ENCODE results near the gene PRSS27. TPM values are rescaled to one million over a fixed set of nuclear protein-coding genes. Genes with fewer than 3 reads are reported as not detected.
"Not testable (repeated sequence)": the region's sequence is repeated elsewhere in the genome, so short reads cannot be mapped to it uniquely, and the experiment has no call there.

Gene PRSS27
- polyA plus RNA-seq, 3 donors: 1.5 to 2.0 (median 1.8) TPM

DNA sequence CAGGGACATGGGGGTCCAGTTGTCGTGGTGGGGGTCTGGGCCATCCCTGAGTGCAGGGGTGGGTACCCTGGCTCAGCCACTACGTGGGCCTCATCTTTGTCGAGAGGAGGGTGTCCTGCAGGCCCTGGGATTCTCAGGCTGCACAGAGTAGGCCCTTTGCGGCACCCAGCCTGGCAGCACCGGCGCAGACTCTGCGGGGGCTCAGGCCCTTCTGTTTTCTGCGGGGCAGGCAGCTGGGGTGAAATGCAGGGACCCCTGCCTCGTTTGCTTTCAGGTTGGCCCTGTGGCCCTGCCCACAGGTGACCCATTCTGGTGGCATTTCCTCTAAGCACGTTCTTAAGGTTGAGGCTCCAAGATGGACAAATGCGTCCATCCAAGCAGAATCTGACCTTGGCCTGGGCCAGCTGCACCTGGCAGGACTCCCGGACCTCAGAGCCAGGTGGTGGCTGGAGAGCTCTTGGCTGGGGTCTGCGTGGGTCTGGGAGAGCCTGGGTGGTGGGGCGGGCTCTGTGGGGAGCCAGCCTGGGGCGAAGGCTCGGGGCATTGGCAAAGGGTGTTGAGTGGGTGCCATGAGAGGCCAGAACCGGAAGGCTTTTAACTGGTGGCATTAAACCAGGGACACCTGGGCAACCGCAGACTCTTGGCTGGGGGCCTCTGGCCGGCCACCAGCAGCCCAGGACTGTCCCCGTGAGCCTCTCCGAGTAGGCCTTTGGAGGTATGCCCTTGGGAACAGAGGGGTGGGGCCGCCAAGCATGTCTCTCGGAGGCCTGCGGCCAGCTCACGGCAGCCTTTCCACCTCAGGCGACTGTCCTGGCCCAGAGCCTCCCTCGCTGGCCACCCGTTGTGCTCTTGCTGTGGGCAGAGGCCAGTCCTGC is 16.9 kb downstream of the PRSS27 start:
- no peak for DNase-seq (ENCODE audit: extremely low read depth in 1 of 11, low read depth in 9 of 11, low spot score in 4 of 11)

DNA sequence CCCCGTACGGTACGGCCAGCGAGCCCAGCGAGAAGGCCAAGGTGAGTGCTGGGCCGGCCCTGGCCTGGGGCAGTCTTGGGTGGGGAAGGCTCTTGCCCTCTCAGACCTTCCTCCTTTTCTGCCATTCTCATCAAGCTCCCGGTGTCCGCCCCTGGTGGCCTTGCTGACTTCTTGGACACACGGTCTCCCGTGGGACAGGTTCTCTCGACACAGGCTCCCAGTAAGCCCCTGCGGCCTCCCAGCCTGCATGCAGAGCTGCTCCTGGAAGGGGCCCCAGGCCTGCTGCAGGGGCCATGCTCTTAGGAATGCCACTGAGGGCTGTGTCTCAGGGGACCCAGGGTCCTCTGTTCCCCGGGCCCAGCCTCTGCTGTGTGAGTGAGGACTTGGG is 17.6 kb downstream of the PRSS27 start:
- DNase-seq (ENCODE audit: extremely low read depth in 1 of 11, low read depth in 9 of 11, low spot score in 4 of 11): no peak

DNA sequence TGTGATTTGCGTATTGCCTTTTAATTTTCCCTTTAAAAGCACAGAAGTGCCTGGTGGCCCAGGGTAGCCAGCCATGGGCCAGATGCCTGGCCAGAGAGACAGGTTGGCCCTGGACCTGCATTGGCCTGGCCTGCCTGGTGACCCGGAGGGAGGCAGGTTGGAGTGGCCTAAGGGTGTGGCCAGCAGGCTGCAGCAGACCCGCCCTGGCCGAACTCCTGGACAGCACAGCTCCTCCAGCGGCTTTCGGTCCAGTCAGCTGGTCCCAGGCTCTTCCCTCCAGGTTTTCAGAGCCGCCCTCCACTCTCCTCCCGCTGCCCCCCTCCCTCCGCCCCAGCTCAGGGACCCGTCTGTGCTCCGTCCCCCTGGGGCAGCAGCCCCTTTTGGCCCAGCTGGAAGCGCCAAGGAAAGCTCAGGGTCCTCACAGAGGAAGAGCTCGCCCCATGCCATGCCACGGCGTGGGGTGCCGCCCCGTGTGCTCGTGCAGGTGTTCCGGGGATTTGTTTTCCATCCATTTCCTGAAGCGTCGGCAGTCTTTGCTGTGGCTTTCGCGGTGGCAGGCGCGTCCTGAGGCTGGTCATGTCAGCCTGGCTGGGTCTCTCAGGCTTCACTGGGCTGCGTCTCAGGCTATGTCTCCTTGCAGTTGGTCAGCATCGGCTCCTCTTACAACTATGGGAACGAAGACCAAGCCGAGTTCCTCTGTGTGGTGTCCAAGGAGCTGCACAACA is 18.1 kb downstream of the PRSS27 start:
- no peak for DNase-seq (ENCODE audit: extremely low read depth in 1 of 11, low read depth in 9 of 11, low spot score in 4 of 11)

DNA sequence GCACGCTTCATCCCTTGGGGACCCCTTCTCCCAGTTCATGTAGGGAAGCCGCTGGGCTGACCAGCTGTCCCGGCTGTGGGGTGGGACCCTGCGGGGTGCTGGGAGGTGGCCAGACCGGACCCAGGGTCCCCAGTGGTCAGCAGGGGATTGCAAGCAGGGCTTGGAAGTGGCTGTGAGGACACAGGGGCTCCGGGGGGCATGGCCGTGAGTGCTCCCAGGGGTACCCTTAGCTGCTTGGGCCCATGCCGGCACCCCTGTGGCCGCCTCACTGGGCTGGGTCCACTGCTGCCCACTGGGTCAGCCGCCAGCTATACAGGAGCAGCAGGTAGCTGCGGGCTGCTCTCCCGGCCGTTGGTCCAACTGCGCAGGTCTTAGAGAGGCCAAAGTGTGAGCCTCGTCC is 18.8 kb downstream of the PRSS27 start:
- DNase-seq (ENCODE audit: extremely low read depth in 1 of 11, low read depth in 9 of 11, low spot score in 4 of 11): no peak

DNA sequence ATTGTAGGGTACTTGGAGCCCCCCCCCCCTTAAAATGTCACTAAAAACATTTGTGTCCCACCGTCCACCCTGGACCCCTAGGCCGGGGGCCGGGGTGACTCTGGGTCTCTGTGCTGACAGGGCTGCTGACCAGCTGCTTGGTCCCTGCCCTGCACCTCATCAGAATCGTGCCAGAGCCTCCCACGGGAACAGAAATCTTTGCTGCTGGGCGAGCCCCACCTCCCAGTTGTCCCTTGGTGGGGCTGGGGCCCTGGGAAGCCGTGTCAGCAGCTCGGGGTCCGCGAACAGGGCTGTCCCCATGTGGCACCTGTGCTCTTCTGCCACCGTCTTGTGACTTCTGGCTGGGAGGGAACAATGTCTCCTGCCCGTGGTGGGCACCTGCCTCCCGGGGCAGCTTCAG is 19.2 kb downstream of the PRSS27 start:
- DNase-seq (ENCODE audit: extremely low read depth in 1 of 11, low read depth in 9 of 11, low spot score in 4 of 11): no peak

DNA sequence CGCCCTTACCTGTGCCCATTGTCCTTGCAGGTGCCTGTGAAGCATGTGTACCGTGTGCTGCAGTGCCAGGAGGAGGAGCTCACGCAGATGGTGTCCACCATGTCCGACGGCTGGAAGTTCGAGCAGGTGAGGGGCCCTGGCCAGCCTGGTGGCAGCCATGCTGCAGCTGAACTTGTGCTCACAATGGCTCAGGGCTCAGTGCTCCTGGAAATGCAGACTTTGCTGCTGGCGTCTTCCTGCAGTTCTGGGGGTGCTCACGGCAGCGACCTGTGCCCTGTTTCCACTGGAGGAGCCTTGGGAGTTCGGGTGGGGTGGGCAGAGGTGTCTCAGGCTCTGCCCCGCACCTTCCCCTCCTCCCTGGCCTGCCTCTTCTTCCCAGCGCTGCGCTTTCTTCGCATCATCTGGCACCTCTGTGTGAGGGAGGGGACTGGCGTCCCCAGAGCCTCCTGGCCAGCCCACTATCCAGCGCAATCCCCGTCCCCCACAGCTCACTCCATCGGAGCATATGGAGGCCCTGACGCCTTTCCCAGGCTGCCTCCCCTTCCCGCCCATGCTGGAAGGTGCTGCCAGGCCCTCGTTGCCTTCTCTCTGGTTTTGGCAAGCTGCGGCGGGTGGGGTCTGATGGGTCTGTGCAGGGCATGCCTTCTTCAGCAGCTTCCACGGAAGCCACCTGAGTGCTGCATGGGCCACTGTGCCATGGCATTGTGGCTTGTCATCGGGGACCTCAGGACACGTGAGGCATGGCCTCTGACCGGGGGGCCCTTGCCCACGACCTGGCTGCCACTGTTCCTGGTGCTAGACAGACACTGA is 20.0 kb downstream of the PRSS27 start:
- DNase-seq (ENCODE audit: extremely low read depth in 1 of 11, low read depth in 9 of 11, low spot score in 4 of 11): no peak

DNA sequence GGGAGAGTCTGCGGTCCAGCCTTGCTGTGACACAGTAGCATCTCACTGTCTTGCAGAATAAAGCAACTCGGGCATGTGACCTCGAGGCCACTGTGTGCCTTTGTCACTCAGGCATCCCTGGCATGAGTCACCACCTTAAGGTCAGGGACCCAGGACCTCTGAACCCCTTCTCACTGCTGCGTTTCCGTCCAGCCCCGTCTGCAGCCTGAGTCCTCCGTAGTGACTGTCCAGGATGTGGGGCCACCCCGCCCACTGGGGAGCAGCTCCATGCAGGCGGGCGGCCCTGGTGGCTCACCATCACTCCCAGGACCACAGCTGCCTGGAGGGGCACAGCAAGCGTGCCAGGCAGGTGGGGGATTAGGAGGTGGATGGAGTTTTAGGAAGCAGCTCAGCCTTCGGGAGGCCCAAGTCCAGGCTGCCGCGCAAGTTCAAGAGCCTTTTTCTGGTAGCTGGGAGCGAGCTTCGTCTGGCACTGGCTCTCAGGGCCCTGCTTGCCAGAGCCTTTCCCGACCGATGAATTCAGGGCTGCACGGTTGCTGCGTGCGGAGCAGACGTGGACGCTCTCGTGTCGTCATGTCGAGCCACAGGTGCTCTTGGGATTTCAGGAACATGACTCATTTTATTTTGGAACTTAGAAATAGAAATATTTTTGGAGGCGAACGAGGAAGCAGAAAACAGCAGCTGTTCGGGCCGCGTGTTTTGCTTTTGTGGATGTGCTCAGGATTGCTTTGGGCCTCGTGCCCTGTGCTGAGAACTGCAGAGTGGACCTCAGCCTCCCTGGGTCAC is 20.9 kb downstream of the PRSS27 start:
- no peak for DNase-seq (ENCODE audit: extremely low read depth in 1 of 11, low read depth in 9 of 11, low spot score in 4 of 11)

DNA sequence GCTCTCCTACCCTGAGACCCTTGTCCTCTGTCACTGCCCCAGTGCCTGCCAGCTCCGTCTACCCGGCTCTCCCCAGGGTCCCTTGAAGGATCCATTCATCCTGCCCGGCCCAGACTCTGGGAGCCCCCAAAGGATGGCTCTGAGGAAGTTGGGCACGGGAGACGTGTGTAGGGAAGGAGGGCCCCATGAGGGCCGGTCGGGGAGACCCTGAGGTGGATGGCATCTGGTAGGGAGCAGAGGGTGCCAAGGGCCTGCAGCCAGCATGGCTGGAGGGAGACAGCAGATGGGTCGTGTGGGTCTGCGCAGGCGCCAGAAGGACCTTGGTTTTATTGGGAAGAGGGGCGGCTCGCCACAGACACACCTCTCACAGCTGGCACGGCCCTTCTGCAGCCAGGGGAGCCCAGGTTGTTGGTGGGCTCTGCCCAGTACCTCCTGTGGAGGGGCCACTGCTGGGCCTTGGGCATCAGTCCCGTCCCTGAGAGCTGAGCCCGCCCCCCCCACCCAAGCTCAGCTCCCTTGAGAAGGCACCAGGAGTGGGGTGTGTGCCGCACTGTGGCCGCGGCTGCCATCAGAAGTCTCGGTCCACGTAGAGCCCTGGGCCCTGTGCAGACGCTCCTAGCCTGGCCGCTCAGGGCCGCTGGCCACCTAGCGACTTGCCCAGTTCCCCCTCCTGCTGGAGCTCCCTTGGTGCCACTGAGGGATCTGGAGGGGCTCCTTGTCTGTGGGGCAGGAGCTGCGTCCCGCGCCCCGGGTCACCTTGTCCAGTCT is 21.7 kb downstream of the PRSS27 start:
- DNase-seq (ENCODE audit: extremely low read depth in 1 of 11, low read depth in 9 of 11, low spot score in 4 of 11): no peak

DNA sequence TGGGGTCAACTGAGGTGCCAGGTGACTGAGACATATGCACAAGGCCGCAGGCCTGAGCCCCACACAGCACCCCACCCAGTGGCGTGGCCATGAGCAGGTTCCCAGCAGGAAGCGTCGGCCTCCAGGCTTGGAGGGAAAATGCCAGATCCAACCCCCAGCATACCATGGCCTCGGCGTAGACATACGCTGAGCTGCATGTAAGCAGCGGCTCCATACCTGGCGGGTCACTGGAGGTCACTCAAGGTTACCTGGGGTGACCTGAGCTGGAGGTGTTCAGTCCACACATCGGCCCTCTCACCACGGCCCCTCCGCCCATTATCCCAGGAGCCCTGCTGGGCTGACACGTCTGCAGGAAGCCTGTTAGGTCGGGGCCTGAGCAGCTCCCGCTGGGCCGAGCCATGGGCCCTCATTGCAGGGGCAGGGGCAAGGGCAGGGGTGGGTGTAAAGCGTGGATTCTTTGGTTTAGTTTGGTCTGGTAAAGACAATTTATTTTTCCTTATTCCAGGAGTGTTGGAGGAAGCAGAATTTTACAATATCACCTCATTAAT is 22.5 kb downstream of the PRSS27 start:
- DNase-seq (ENCODE audit: extremely low read depth in 1 of 11, low read depth in 9 of 11, low spot score in 4 of 11): no peak

DNA sequence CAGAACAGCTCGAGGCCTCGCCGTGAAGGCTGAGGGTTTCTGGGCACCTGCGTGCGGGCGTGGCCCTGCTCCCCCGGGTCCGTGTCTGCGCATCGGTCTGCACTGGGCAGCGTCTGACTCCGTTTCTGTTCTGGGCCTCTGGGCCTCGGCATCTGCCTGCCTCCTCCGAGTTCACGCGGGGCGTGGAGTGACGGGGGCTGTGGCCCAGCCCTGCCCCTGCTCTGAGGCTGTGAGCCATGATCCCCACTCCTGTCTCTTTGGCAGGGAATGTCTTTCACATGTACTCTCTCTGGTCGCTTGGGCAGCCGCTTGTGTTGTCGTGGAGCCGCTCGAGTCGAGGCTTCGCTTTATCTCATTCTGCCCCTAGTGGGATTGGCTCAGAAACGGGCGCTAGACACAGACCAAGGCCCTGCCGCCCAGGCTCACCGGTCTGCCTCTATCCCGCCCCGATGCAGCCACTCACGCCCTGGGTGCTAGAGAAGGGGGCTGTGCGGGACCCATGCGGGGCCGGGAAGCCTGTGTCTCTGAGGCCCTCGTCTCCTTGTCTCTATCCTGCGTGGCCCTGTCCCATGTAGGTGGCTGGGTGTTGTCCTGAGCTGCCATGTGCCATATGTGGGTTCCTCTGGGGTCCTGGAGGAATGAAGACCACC is 23.3 kb downstream of the PRSS27 start:
- DNase-seq (ENCODE audit: extremely low read depth in 1 of 11, low read depth in 9 of 11, low spot score in 4 of 11): not testable (repeated sequence)

DNA sequence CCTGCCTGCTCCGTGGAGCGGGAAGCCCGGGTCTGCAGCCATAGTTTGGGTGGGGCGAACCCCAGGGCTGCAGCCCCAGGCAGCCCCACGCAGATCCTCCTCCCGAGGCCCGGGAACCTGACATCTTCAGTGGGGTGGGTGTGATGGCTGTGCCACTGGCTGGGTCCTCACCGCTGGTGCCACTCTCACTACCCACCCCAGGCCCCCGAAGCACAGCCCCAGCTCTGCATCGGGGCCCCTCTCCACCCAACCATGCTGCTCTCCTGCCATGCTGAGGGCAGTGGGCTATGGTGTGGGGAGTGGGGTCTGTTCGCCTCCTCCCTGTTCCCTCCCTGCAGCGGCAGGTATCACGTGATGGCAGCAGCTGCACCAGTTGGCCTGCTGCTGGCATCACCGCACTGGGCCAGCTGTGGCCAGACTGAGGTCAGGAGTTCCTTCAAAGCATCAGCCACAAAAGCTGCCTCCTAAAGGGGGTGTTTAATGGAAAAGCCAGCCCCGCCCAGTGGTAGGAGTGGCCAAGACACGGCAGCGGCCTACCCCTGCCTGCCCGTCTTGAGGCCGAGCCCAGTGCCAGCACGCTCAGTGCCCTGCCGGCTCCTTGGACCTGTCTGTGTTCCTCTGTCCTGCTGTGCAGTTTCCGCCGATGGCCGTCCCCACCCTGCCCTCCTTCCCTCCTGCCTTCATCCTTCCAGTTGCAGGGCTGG is 26.9 kb downstream of the PRSS27 start:
- DNase-seq (ENCODE audit: extremely low read depth in 1 of 11, low read depth in 9 of 11, low spot score in 4 of 11): peak in 8 of 11 donors; percentile 18 to 39 (median 35)

DNA sequence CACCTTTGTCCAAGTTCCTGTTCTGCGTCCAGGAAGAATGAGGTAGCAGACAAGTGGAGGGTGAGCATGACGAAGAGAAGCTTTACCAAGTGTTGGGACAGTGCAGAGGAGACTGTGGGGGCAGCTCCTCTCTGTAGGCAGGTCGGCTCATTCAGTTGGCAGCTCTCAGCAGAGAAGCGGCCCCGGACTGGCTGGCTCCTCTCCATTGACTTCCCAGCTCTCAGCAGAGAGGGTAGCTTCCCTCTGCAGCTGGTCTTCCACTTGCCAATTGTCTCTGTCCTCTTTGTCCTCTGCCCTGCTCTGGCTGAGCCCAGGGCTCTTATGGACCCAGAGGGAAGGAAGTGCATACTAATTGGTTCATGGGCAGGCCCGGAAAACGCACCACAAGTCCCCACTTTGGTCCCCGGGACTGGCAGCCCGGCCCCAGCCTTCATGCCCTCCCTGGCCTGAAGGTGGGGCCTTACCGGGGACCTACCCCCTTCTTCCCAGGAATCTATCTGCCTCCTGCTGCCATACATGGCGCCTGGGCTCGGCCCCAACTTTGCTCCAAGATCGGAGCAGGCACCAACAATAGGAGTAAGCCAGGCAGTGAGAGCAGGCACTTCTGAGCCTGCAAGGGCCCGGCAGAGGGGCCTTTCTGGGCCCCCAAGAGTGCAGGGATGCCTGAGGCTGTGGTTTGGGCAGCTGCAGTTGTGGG is 27.6 kb downstream of the PRSS27 start:
- DNase-seq (ENCODE audit: extremely low read depth in 1 of 11, low read depth in 9 of 11, low spot score in 4 of 11): no peak

DNA sequence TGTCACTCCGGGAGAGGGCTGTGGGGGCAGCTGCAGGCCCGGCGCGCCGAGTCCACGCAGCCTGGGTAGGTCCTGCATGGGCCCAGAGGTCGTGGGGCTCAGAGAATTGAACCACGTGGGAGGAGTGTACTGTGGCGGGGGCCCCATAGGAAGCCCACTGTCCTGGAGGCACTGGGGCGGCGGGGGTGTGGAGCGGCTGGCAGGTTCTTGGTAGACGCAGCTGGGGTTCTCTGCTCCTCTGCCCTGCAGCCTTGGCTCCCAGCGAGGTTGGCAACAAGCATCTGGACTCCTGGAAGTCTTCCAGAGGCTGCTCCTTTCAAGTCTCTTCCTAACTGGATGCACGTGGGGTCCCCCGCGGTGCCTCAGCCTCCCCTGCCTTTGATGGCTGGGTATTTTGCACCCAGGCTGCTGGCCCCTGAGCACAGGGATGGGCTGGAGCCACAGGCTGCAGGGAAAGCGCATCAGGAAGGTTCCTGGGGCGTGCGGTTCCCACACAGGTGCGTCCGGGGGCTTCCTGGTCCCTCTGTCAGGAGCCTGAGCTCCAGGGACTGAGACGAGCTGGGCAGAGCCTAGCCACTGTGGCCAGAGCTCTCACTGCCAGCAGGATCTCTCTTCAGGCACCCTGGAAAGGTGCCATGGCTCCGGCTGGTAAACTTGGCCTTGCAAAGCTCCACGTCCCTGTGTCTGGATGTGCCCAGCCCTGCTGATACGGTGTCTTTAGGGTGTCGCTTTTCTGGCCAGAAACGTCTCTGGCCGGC is 28.4 kb downstream of the PRSS27 start:
- no peak for DNase-seq (ENCODE audit: extremely low read depth in 1 of 11, low read depth in 9 of 11, low spot score in 4 of 11)

DNA sequence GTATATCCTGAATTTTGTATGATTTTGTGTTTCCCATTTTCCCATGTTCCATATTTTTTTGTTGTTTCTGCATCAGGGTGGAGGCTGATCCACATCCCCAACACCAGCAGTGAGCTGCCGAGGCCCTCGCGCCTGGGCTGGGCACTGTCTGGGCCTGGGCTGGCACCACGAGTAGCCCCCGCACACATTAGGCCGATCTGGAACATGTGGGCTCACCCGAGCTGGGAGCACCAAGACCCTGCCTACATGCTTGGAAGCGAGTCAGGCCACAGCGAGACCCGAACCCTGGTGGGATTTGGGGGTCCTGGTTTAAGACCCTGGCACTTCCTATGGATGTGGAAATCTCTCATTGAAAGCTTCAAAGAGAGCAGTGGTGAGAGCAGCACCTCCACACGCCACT is 29.2 kb downstream of the PRSS27 start:
- DNase-seq (ENCODE audit: extremely low read depth in 1 of 11, low read depth in 9 of 11, low spot score in 4 of 11): no peak

DNA sequence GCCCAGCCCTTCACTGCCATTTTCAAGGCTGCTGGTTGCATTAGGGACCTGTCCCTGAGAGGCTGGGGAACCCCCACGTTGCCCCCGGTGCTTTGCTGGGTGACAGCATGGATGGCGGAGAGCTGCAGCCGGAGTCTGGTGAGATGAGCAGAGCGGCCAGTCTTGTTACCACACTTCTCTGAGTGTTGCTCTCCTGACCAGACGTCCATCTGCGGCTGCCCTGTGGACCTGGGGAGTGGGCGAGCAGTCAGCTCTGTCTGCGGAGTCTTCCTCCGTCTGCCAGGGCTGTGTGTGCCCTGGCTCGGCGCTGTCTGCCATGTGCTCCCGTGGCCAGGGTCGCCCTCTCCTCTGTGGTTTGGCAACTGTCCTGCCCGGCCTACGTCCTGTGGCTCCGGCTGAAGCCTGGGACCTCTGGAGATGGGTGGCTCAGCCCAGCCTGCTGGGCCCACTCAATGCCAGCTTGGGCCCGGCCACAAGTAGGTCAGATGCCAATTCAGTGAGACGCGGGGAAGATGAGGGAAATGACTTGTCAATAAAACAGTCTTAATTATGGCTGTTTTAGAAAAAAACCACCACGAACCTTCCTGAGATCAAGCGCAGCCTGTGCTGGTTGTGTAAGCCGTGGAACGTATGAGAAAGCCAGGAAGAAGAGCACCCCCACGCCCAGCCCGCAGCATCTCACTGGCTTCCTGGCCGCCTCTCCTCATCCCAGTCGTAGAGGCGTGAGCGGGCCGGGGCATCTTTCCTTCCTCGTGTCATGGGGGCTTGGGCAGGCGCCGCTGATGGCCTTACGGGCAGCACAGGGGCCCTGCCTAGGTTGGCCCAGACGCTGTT is 29.8 kb downstream of the PRSS27 start:
- no peak for DNase-seq (ENCODE audit: extremely low read depth in 1 of 11, low read depth in 9 of 11, low spot score in 4 of 11)
